ENCODE data around the gene CDC16. TPM values are rescaled to one million over a fixed set of nuclear protein-coding genes. Genes with fewer than 3 reads are reported as not detected.

CDC16 gene
- total and polyA plus RNA-seq, 2 of the 8 experiments (the other 6 are each of a cell fraction or from before 2014, with no cell fraction given): 42.5 to 83.4 TPM

GRCh38 chr13:114266241-114266640 lies 31.5 kb downstream of the CDC16 start:
- CTCF ChIA-PET (ENCODE audit: partially characterized antibody): no interaction called here
- POLR2A ChIA-PET (ENCODE audit: partially characterized antibody): interaction anchor here (0.7 to 7.2 kb wide), 7 partner anchors 8 to 79 kb away, joined by 3 to 44 read pairs (median 6); partner anchors contain the start of gene UPF3A

More at GRCh38 chr13:114266241-114266640, 31.5 kb downstream of the CDC16 start:
- H4K20me1 ChIP-seq (replicated peaks in 1 of 2; ENCODE audit: control insufficient read depth in 1 of 2, insufficient read depth in 2 of 2, low read length in 2 of 2): peaks cover 0 to 9% of the 10 kb centered on the region in 2 experiments
- H3K14ac ChIP-seq (ENCODE audit: insufficient read length): no peak overlapping the region
- no peak overlapping the region for H4K8ac ChIP-seq (ENCODE audit: extremely low read depth, insufficient read depth, low read length)
- H3K79me2 ChIP-seq (ENCODE audit: control insufficient read depth in 1 of 2, insufficient read depth in 2 of 2, low read length in 2 of 2): no peaks in the 10 kb centered on the region
- no peak overlapping the region for H4K5ac ChIP-seq (ENCODE audit: insufficient read length, low read depth, low read length)
- no peaks in the 10 kb centered on the region for H3K9me3 ChIP-seq (ENCODE audit: insufficient read depth in 2 of 2, low read depth in 1 of 2, low read length in 1 of 2)
- H3K4me3 ChIP-seq (ENCODE audit: extremely low read depth in 1 of 4, insufficient read depth in 2 of 4, low read depth in 3 of 4, low read length in 4 of 4): no peak overlapping the region
- H3K27me3 ChIP-seq (replicated peaks in 1 of 4; ENCODE audit: control insufficient read depth in 3 of 4, extremely low read depth in 1 of 4, insufficient read depth in 3 of 4, low read length in 3 of 4): no peaks in the 10 kb centered on the region
- no peak for FAIRE-seq
- H3K9ac ChIP-seq (replicated peaks in 1 of 4; ENCODE audit: extremely low read depth in 1 of 4, low read depth in 3 of 4, low read length in 3 of 4): no peak overlapping the region
- H2BK12ac ChIP-seq (ENCODE audit: low read depth, low read length): no peak overlapping the region
- no peak overlapping the region for H2BK15ac ChIP-seq (ENCODE audit: low read length)
- H3K4me2 ChIP-seq (ENCODE audit: insufficient read depth in 1 of 2, low read depth in 2 of 2, low read length in 2 of 2): no peak overlapping the region
- no peak overlapping the region for H2BK20ac ChIP-seq (ENCODE audit: low read length)
- H3K36me3 ChIP-seq (ENCODE audit: control insufficient read depth in 2 of 4, insufficient read depth in 4 of 4, low read length in 3 of 4): peaks cover 16 to 88% (median 64%) of the 10 kb centered on the region in 4 experiments; a peak in 7 of 8 replicates
- H2BK120ac ChIP-seq (replicated peaks; ENCODE audit: low read depth, low read length): no peak overlapping the region
- no peak overlapping the region for H3K23ac ChIP-seq (ENCODE audit: insufficient read length)
- no peak for DNase-seq (ENCODE audit: low read depth in 1 of 2, low spot score in 2 of 2)
- H3K4me1 ChIP-seq (replicated peaks in 1 of 4; ENCODE audit: control insufficient read depth in 3 of 4, insufficient read depth in 4 of 4, low read length in 3 of 4): no peaks in the 10 kb centered on the region
- H2AK5ac ChIP-seq (ENCODE audit: low read depth, low read length): no peak overlapping the region
- H3K27ac ChIP-seq (ENCODE audit: low read depth, low read length): no peak overlapping the region
- no peak overlapping the region for H3K4ac ChIP-seq (replicated peaks; ENCODE audit: insufficient read length, low read depth, low read length)
- no peaks in the 10 kb centered on the region for H3K79me1 ChIP-seq (ENCODE audit: low read depth, low read length)
- no peaks in the 10 kb centered on the region for H3K23me2 ChIP-seq (ENCODE audit: low read depth, low read length)
- WGBS, 2 experiments (ENCODE audit: extremely low coverage in 1 of 2, insufficient coverage in 1 of 2, insufficient read length in 1 of 2, insufficient replicate concordance in 2 of 2, low coverage in 1 of 2, low lambda C conversion rate in 2 of 2, missing lambda C conversion rate in 1 of 2): 87% methylated on average over 5 of the region's 5 CpGs; no CpG with 5 or more reads in 1 of the 2 experiments
- H2AFZ ChIP-seq (ENCODE audit: low read length): no peak overlapping the region
- H2BK5ac ChIP-seq (ENCODE audit: low read depth, low read length): no peak overlapping the region
- H3K56ac ChIP-seq (replicated peaks; ENCODE audit: insufficient read length, low read depth, low read length): no peak overlapping the region
- H3K18ac ChIP-seq (ENCODE audit: extremely low read depth, low read length): no peak overlapping the region
- TF ChIP-seq E2F6 (IDR thresholded peaks at IDR 0.05) (no peak), TCF12 (IDR thresholded peaks at IDR 0.05; ENCODE audit: low read depth, low read length) (no peak), HDAC6 (IDR thresholded peaks at IDR 0.05; ENCODE audit: low read depth, low read length) (no peak), ZNF274 (IDR thresholded peaks at IDR 0.05; ENCODE audit: borderline replicate concordance, extremely low read depth, low read length) (no peak), EZH2 (IDR thresholded peaks at IDR 0.05; ENCODE audit: low read depth, low read length, severe bottlenecking) (no peak), CTCF (IDR thresholded peaks at IDR 0.05; ENCODE audit: control extremely low read depth in 1 of 3, insufficient read depth in 1 of 3, low read depth in 1 of 3, low read length in 3 of 3) (no peak)
- no peak overlapping the region for H4K91ac ChIP-seq (replicated peaks; ENCODE audit: insufficient read length, low read length)
